IMR-90 (cell line): ENCODE data around the gene EDARADD.

Experiments used
- CEBPB ChIP-seq: IDR thresholded peaks from 2 replicates; pipeline ENCODE4 v1.6.1; 2012; ENCODE audit warnings: low read depth, low read length, improper control_type of control experiment
- FOS ChIP-seq: fragments of 150-350 bp; IDR thresholded peaks from 2 replicates; pipeline ENCODE4 v1.6.1; 2016; ENCODE audit warnings: low read depth, low read length
- MAFK ChIP-seq: IDR thresholded peaks from 2 replicates; pipeline ENCODE4 v1.6.1; 2012; ENCODE audit warnings: low read depth, low read length, improper control_type of control experiment
- MXI1 ChIP-seq: IDR thresholded peaks from 2 replicates; pipeline ENCODE4 v1.6.1; 2012; ENCODE audit warnings: low read depth, mild to moderate bottlenecking, low read length, moderate library complexity, borderline replicate concordance
- POLR2A ChIP-seq: IDR thresholded peaks from 2 replicates; pipeline ENCODE4 v1.6.1; 2012; ENCODE audit warnings: mild to moderate bottlenecking, low read depth, low read length
- RAD21 ChIP-seq: IDR thresholded peaks from 2 replicates; pipeline ENCODE4 v1.6.1; 2012; ENCODE audit warnings: low read length, improper control_type of control experiment
- RFX5 ChIP-seq: IDR thresholded peaks from 2 replicates; pipeline ENCODE4 v1.8.0; 2012; ENCODE audit warnings: low read depth, mild to moderate bottlenecking, low read length, moderate library complexity
- SMC3 ChIP-seq: fragments of 150-350 bp; IDR thresholded peaks from 2 replicates; pipeline ENCODE4 v1.6.1; 2016; ENCODE audit warnings: low read depth, mild to moderate bottlenecking, antibody characterized with exemption, low read length, moderate library complexity
- TF ChIP-seq, protein P1 (sequence below): conservative IDR thresholded peaks from 2 replicates; pipeline ENCODE4 v1.5.1; 2012; ENCODE audit warnings: mild to moderate bottlenecking, low read depth, low read length, improper control_type of control experiment
- TF ChIP-seq, protein P2 (sequence below): fragments of 150-350 bp; IDR thresholded peaks from 2 replicates; pipeline ENCODE4 v1.6.1; 2017; ENCODE audit warnings: mild to moderate bottlenecking, antibody characterized with exemption, low read length, low read depth

GRCh38 chr1:236457775-236458174 is 63.7 kb downstream of the EDARADD start:
- TF ChIP-seq FOS (no peak), POLR2A (no peak), RAD21 (no peak), RFX5 (no peak), SMC3 (no peak), CEBPB (no peak), MAFK (no peak), MXI1 (no peak)
- TF ChIP-seq, protein P1, sequence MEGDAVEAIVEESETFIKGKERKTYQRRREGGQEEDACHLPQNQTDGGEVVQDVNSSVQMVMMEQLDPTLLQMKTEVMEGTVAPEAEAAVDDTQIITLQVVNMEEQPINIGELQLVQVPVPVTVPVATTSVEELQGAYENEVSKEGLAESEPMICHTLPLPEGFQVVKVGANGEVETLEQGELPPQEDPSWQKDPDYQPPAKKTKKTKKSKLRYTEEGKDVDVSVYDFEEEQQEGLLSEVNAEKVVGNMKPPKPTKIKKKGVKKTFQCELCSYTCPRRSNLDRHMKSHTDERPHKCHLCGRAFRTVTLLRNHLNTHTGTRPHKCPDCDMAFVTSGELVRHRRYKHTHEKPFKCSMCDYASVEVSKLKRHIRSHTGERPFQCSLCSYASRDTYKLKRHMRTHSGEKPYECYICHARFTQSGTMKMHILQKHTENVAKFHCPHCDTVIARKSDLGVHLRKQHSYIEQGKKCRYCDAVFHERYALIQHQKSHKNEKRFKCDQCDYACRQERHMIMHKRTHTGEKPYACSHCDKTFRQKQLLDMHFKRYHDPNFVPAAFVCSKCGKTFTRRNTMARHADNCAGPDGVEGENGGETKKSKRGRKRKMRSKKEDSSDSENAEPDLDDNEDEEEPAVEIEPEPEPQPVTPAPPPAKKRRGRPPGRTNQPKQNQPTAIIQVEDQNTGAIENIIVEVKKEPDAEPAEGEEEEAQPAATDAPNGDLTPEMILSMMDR = no peak
- TF ChIP-seq, protein P2, sequence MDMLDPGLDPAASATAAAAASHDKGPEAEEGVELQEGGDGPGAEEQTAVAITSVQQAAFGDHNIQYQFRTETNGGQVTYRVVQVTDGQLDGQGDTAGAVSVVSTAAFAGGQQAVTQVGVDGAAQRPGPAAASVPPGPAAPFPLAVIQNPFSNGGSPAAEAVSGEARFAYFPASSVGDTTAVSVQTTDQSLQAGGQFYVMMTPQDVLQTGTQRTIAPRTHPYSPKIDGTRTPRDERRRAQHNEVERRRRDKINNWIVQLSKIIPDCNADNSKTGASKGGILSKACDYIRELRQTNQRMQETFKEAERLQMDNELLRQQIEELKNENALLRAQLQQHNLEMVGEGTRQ = no peak
